ENCODE results near the gene CNPPD1.

DNA sequence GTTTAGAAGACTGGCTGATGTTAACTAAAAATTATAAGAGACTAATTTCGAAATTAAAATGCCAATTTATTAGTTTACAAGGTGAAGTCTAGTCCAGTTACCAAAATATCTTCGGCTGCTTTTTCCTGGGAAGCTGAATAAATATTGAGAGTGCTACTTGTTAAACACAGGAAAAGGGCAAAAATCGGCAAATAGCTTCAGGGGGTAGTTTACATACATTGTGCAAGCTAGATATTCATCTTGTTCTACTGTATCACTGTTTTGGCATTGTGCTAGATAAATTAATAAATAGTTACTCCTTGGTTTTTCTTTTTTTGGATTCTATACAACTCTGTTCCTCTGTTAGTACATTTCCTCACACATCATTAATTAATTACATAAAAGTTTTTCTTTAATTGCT is 45.4 kb downstream of the CNPPD1 start:
- TF ChIP-seq SOX15 (CRISPR knock-in tag; IDR thresholded peaks at IDR 0.05), result no peak
- no peak for TF ChIP-seq CTCF (IDR thresholded peaks at IDR 0.05)
